Neural progenitor cell (in vitro differentiated cells): ENCODE data around the gene ADCY9. TPM values are rescaled to one million over a fixed set of nuclear protein-coding genes. Genes with fewer than 3 reads are reported as not detected.

Experiments
- DNase-seq: peaks from one replicate; pipeline ENCODE4 v3.0.0-alpha.2; 2016; ENCODE audit warnings: low spot score
- H2AFZ ChIP-seq: fragments of 200-600 bp; sonication (generic); replicated peaks from 2 replicates; pipeline ENCODE4 v1.6.1; 2016; ENCODE audit warnings: antibody characterized with exemption
- H3F3A ChIP-seq: fragments of 200-600 bp; sonication (generic); 2 replicates; pipeline ENCODE4 v1.6.1; 2016; ENCODE audit warnings: antibody characterized with exemption, low read depth
- H3K27ac ChIP-seq: fragments of 200-600 bp; sonication (generic); 2 replicates; pipeline ENCODE4 v1.5.1; 2016; ENCODE audit warnings: mild to moderate bottlenecking
- H3K27me3 ChIP-seq: fragments of 200-600 bp; sonication (generic); 2 replicates; pipeline ENCODE4 v1.6.1; 2016; ENCODE audit warnings: mild to moderate bottlenecking, moderate library complexity
- H3K36me3 ChIP-seq: fragments of 200-600 bp; sonication (generic); 2 replicates; pipeline ENCODE4 v1.5.1; 2016
- H3K4me1 ChIP-seq: fragments of 200-600 bp; sonication (generic); 2 replicates; pipeline ENCODE4 v1.6.1; 2016; ENCODE audit warnings: mixed run types
- H3K4me2 ChIP-seq: fragments of 200-600 bp; sonication (generic); 2 replicates; pipeline ENCODE4 v1.6.1; 2016
- H3K4me3 ChIP-seq: fragments of 200-600 bp; sonication (generic); 2 replicates; pipeline ENCODE4 v1.5.1; 2016
- H3K79me2 ChIP-seq: fragments of 200-600 bp; sonication (generic); 2 replicates; pipeline ENCODE4 v1.6.1; 2016; ENCODE audit warnings: low read depth
- H3K9ac ChIP-seq: fragments of 200-600 bp; sonication (generic); 2 replicates; pipeline ENCODE4 v1.6.1; 2016
- H3K9me3 ChIP-seq: fragments of 200-600 bp; sonication (generic); 2 replicates; pipeline ENCODE4 v1.5.1; 2016; ENCODE audit warnings: low read depth
- H4K20me1 ChIP-seq: fragments of 200-600 bp; sonication (generic); 2 replicates; pipeline ENCODE4 v1.6.1; 2016; ENCODE audit warnings: low read depth
- H3K27ac Mint-ChIP-seq: 3 replicates; pipeline ENCODE4 v1.8.0; 2021; ENCODE audit warnings: mixed read lengths
- H3K27me3 Mint-ChIP-seq: 2 replicates; pipeline ENCODE4 v1.8.0; 2022; ENCODE audit warnings: low read depth, mild to moderate bottlenecking, inconsistent platforms, moderate library complexity, mixed read lengths; ENCODE audit not compliant: insufficient read depth
- H3K36me3 Mint-ChIP-seq: 3 replicates; pipeline ENCODE4 v1.8.0; 2021; ENCODE audit warnings: mixed read lengths
- H3K4me1 Mint-ChIP-seq: 3 replicates; pipeline ENCODE4 v1.8.0; 2021; ENCODE audit warnings: mixed read lengths
- H3K4me3 Mint-ChIP-seq: 3 replicates; pipeline ENCODE4 v1.8.0; 2021; ENCODE audit warnings: mild to moderate bottlenecking, moderate library complexity, mixed read lengths
- H3K9me3 Mint-ChIP-seq: 3 replicates; pipeline ENCODE4 v1.8.0; 2020; ENCODE audit warnings: mixed read lengths
- CTCF ChIP-seq: fragments of 200-600 bp; sonication (generic); IDR thresholded peaks from 2 replicates; pipeline ENCODE4 v1.5.1; 2017; ENCODE audit warnings: antibody characterized with exemption, mild to moderate bottlenecking
- EZH2 ChIP-seq: fragments of 200-600 bp; sonication (generic); IDR thresholded peaks from 2 replicates; pipeline ENCODE4 v1.6.1; 2017; ENCODE audit warnings: antibody characterized with exemption, mild to moderate bottlenecking, moderate library complexity
- EZH2phosphoT487 ChIP-seq: fragments of 200-600 bp; sonication (generic); IDR thresholded peaks from 2 replicates; pipeline ENCODE4 v1.6.1; 2017; ENCODE audit warnings: antibody characterized with exemption
- total RNA-seq: library from RNA; depleted of rRNA; stranded (reverse); fragments of >200 nt; gene quantifications from 2 replicates; pipeline ENCODE4 v1.2.3, GENCODE V29; 2015; ENCODE audit warnings: low replicate concordance

Gene ADCY9
- total RNA-seq, 1 donor from 2014 or later: 1.2 TPM

GRCh38 chr16:4071686-4072561 lies 44.3 kb downstream of the ADCY9 start:
- no peaks in the 10 kb centered on the region for H3K79me2 ChIP-seq
- H3K27me3 Mint-ChIP-seq: peaks cover 2% of the 10 kb centered on the region
- no peak overlapping the region for H3K27ac ChIP-seq
- no peaks in the 10 kb centered on the region for H3K36me3 ChIP-seq
- no peak overlapping the region for H3K9ac ChIP-seq
- no peaks in the 10 kb centered on the region for H3K4me1 ChIP-seq
- H3K27me3 ChIP-seq: no peaks in the 10 kb centered on the region
- no peak for DNase-seq
- no peaks in the 10 kb centered on the region for H3K36me3 Mint-ChIP-seq
- no peak overlapping the region for H3K27ac Mint-ChIP-seq
- no peaks in the 10 kb centered on the region for H3K9me3 ChIP-seq
- no peak overlapping the region for H3K4me3 ChIP-seq
- TF ChIP-seq EZH2 (no peak), CTCF (no peak), EZH2phosphoT487 (no peak)
- H3K4me3 Mint-ChIP-seq: no peak overlapping the region
- no peaks in the 10 kb centered on the region for H3F3A ChIP-seq
- peak overlapping the region; percentile 30 for H2AFZ ChIP-seq
- H3K4me1 Mint-ChIP-seq: peaks cover 6% of the 10 kb centered on the region
- no peaks in the 10 kb centered on the region for H4K20me1 ChIP-seq
- no peaks in the 10 kb centered on the region for H3K9me3 Mint-ChIP-seq
- no peak overlapping the region for H3K4me2 ChIP-seq

- Mint-ChIP-seq H3K9me3 (no peaks in the 10 kb centered on the region), H3K27ac (no peak overlapping the region), H3K36me3 (no peaks in the 10 kb centered on the region), H3K27me3 (peaks cover 2% of the 10 kb centered on the region), H3K4me1 (peaks cover 6% of the 10 kb centered on the region), H3K4me3 (no peak overlapping the region)
- Histone ChIP-seq H3K27ac (no peak overlapping the region), H3K4me1 (no peaks in the 10 kb centered on the region), H3K79me2 (no peaks in the 10 kb centered on the region), H3K4me2 (no peak overlapping the region), H3K4me3 (no peak overlapping the region), H3K9me3 (no peaks in the 10 kb centered on the region), H3K27me3 (no peaks in the 10 kb centered on the region), H3K36me3 (no peaks in the 10 kb centered on the region), H4K20me1 (no peaks in the 10 kb centered on the region), H3K9ac (no peak overlapping the region), H3F3A (no peaks in the 10 kb centered on the region), H2AFZ (no peak overlapping the region)
- TF ChIP-seq EZH2phosphoT487: no peak
- TF ChIP-seq EZH2: no peak
- no peak for DNase-seq
These were observed 45.3 kb downstream of the ADCY9 start for GRCh38 chr16:4070936-4071335.

- Histone ChIP-seq H3K36me3 (no peaks in the 10 kb centered on the region), H3K4me3 (no peak overlapping the region), H2AFZ (peak overlapping the region; percentile 2), H4K20me1 (no peaks in the 10 kb centered on the region), H3K9me3 (no peaks in the 10 kb centered on the region), H3K27ac (no peak overlapping the region), H3K27me3 (no peaks in the 10 kb centered on the region), H3K9ac (no peak overlapping the region), H3K79me2 (no peaks in the 10 kb centered on the region), H3K4me1 (no peaks in the 10 kb centered on the region), H3K4me2 (no peak overlapping the region), H3F3A (no peaks in the 10 kb centered on the region)
- Mint-ChIP-seq H3K36me3 (no peaks in the 10 kb centered on the region), H3K27me3 (no peaks in the 10 kb centered on the region), H3K4me3 (no peak overlapping the region), H3K4me1 (peaks cover 4% of the 10 kb centered on the region), H3K9me3 (peaks cover 5% of the 10 kb centered on the region), H3K27ac (no peak overlapping the region)
- no peak for DNase-seq
- no peak for TF ChIP-seq CTCF
These were observed 48.8 kb downstream of the ADCY9 start for GRCh38 chr16:4067262-4068001.
